Measurements from ENCODE around the gene ZFYVE9. TPM values are rescaled to one million over a fixed set of nuclear protein-coding genes. Genes with fewer than 3 reads are reported as not detected.
A peak's percentile ranks its signal among the peaks of the same experiment; 100 is the strongest.
"Not testable (repeated sequence)": the region's sequence is repeated elsewhere in the genome, so short reads cannot be mapped to it uniquely, and the experiment has no call there.

The ZFYVE9 gene
- total and polyA plus RNA-seq, 2 donors from 2014 or later, result 10.5 to 18.9 TPM

DNA sequence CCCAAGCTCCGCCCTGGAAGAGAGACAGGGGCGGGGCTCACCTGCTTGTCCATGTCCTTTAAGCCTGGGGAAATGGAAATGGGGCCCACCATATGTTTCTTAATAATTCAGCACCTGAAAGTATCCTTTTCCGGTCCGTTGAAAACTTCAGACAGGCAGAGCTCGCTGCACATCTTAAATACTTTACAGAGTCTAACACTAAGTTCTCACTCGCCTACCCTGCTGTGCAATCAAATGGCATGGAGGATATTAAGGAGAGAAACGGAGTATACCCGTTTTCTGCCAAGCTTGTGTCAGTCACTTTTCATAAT is 224.6 kb downstream of the ZFYVE9 start:
- no peak for FAIRE-seq
- Histone ChIP-seq H3K36me3 (ENCODE audit: control insufficient read depth in 2 of 3, insufficient read depth in 3 of 3, low read length in 3 of 3) (peaks cover 0 to 14% (median 9%) of the 10 kb centered on the region in 3 donors), H3K4me3 (ENCODE audit: low read length in 3 of 3) (peak overlapping the region; percentile 46 to 99 (median 65)), H3K9ac (ENCODE audit: low read length in 3 of 3) (peak overlapping the region in 1 of 3 donors; percentile 35), H3K27me3 (ENCODE audit: control insufficient read depth, insufficient read depth, low read length) (no peaks in the 10 kb centered on the region), H3K9me3 (ENCODE audit: control insufficient read depth in 2 of 3, insufficient read depth in 1 of 3, low read length in 3 of 3) (no peaks in the 10 kb centered on the region), H3K4me1 (ENCODE audit: control insufficient read depth in 2 of 3, insufficient read depth in 2 of 3, low read depth in 1 of 3, low read length in 3 of 3) (peaks cover 5 to 15% (median 8%) of the 10 kb centered on the region in 3 donors), H3K27ac (ENCODE audit: low read depth in 2 of 2, low read length in 2 of 2) (peak overlapping the region; percentile 58 to 88)
- no peak for DNase-seq
- intact Hi-C loops (cut with DNase I), result no loop called here
- TF ChIP-seq, protein P1, sequence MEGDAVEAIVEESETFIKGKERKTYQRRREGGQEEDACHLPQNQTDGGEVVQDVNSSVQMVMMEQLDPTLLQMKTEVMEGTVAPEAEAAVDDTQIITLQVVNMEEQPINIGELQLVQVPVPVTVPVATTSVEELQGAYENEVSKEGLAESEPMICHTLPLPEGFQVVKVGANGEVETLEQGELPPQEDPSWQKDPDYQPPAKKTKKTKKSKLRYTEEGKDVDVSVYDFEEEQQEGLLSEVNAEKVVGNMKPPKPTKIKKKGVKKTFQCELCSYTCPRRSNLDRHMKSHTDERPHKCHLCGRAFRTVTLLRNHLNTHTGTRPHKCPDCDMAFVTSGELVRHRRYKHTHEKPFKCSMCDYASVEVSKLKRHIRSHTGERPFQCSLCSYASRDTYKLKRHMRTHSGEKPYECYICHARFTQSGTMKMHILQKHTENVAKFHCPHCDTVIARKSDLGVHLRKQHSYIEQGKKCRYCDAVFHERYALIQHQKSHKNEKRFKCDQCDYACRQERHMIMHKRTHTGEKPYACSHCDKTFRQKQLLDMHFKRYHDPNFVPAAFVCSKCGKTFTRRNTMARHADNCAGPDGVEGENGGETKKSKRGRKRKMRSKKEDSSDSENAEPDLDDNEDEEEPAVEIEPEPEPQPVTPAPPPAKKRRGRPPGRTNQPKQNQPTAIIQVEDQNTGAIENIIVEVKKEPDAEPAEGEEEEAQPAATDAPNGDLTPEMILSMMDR (IDR thresholded peaks at IDR 0.05; ENCODE audit: borderline replicate concordance, extremely low read depth, insufficient read depth), result no peak

DNA sequence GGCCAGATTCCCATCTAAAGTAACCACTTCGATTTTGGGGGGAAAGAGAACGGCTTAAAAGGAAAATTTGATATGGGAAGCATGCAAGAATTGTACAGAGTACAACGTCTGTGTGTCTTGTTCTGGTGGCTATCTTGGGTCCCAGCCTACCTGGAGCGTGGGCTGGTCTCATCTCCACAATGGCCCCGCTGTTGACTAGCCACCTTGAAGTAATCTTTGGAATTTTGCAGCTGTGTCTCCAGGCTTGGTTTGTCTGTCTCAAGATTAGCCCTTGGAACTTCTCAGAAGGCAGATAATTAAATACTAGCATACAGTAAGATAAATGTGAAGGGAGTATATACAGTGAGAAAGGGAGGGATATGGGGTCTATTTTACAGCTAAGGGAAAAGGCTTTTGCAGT is 225.4 kb downstream of the ZFYVE9 start:
- H3K4me1 ChIP-seq (ENCODE audit: control insufficient read depth in 2 of 3, insufficient read depth in 2 of 3, low read depth in 1 of 3, low read length in 3 of 3), result peaks cover 5 to 15% (median 8%) of the 10 kb centered on the region in 3 donors
- peaks cover 0 to 6% (median 4%) of the 10 kb centered on the region in 3 donors for H3K36me3 ChIP-seq (ENCODE audit: control insufficient read depth in 2 of 3, insufficient read depth in 3 of 3, low read length in 3 of 3)
- TF ChIP-seq, protein P1 (IDR thresholded peaks at IDR 0.05; ENCODE audit: borderline replicate concordance, extremely low read depth, insufficient read depth), result no peak
- intact Hi-C loops (cut with DNase I), result no loop called here
- FAIRE-seq (no peak), DNase-seq (peak in 1 of 5 donors; percentile 27)
- H3K4me3 ChIP-seq (ENCODE audit: low read length in 3 of 3), result no peak overlapping the region
- H3K9me3 ChIP-seq (ENCODE audit: control insufficient read depth in 2 of 3, insufficient read depth in 1 of 3, low read length in 3 of 3), result no peaks in the 10 kb centered on the region
- no peak overlapping the region for H3K9ac ChIP-seq (ENCODE audit: low read length in 3 of 3)
- H3K27me3 ChIP-seq (ENCODE audit: control insufficient read depth, insufficient read depth, low read length), result no peaks in the 10 kb centered on the region
- no peak overlapping the region for H3K27ac ChIP-seq (ENCODE audit: low read depth in 2 of 2, low read length in 2 of 2)

DNA sequence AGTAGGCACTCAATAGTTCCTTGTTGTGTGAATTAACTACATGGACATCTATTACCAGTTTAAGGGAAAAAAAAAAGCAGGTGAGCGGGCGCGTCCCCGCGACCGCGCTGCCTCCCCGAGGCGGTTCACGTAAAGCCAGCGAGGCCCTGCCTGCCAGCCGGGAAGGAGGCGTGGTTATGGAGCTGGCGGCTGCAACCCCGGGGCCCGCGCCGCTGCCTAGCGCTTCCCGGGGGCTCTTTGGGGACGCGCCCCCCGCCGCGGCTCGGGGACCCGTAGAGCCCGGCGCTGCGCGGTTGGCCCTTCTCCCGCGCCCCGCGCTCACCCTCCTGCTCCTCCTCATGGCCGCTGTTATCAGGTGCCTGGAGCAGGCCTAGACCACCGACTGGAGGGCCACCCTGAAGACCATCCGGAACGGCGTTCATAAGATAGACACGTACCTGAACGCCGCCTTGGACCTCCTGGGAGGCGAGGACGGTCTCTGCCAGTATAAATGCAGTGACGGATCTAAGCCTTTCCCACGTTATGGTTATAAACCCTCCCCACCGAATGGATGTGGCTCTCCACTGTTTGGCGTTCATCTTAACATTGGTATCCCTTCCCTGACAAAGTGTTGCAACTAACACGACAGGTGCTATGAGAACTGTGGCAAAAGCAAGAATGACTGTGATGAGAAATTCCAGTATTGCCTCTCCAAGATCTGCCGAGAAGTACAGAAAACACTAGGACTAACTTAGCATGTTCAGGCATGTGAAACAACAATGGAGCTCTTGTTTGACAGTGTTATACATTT is 226.7 kb downstream of the ZFYVE9 start:
- Histone ChIP-seq H3K27ac (ENCODE audit: low read depth in 2 of 2, low read length in 2 of 2) (peak overlapping the region in 1 of 2 donors; percentile 37), H3K9ac (ENCODE audit: low read length in 3 of 3) (peak overlapping the region; percentile 13 to 48 (median 22)), H3K4me3 (ENCODE audit: low read length in 3 of 3) (peak overlapping the region; percentile 42 to 70 (median 57)), H3K9me3 (ENCODE audit: control insufficient read depth in 2 of 3, insufficient read depth in 1 of 3, low read length in 3 of 3) (no peaks in the 10 kb centered on the region), H3K36me3 (ENCODE audit: control insufficient read depth in 2 of 3, insufficient read depth in 3 of 3, low read length in 3 of 3) (no peaks in the 10 kb centered on the region), H3K27me3 (ENCODE audit: control insufficient read depth, insufficient read depth, low read length) (no peaks in the 10 kb centered on the region), H3K4me1 (ENCODE audit: control insufficient read depth in 2 of 3, insufficient read depth in 2 of 3, low read depth in 1 of 3, low read length in 3 of 3) (peaks cover 5 to 15% (median 8%) of the 10 kb centered on the region in 3 donors)
- no peak for FAIRE-seq
- intact Hi-C loops (cut with DNase I), result no loop called here
- DNase-seq, result peak in 4 of 5 donors; percentile 74 to 84 (median 80)
- TF ChIP-seq, protein P1 (IDR thresholded peaks at IDR 0.05; ENCODE audit: borderline replicate concordance, extremely low read depth, insufficient read depth), result no peak

DNA sequence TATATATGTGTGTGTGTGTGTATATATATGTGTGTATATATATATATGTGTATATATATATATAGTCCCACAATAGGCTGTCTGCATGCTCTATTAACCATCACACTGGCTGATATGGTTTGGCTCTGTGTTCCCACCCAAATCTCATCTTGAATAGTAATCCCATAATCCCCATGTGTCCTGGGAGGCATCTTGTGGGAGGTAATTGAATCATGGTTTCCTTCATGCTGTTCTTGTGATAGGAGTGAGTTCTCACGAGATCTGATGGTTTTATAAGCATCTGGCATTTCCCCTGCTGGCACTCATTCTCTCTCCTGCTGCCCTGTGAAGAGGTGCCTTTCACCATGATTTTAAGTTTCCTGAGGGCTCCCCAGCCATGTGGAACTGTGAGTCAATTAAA is 228.0 kb downstream of the ZFYVE9 start:
- H3K9me3 ChIP-seq (ENCODE audit: control insufficient read depth in 2 of 3, insufficient read depth in 1 of 3, low read length in 3 of 3); H3K4me3 ChIP-seq (ENCODE audit: low read length in 3 of 3); H3K27ac ChIP-seq (ENCODE audit: low read depth in 2 of 2, low read length in 2 of 2); H3K27me3 ChIP-seq (ENCODE audit: control insufficient read depth, insufficient read depth, low read length); FAIRE-seq; DNase-seq; H3K4me1 ChIP-seq (ENCODE audit: control insufficient read depth in 2 of 3, insufficient read depth in 2 of 3, low read depth in 1 of 3, low read length in 3 of 3); H3K36me3 ChIP-seq (ENCODE audit: control insufficient read depth in 2 of 3, insufficient read depth in 3 of 3, low read length in 3 of 3); intact Hi-C loops (cut with DNase I); H3K9ac ChIP-seq (ENCODE audit: low read length in 3 of 3): not testable (repeated sequence)
